HG02642 (cell line): ENCODE results near the gene BCL7A.
A peak's percentile ranks its signal among the peaks of the same experiment; 100 is the strongest.

Experiments used
- ATAC-seq: cut with Tn5 transposase; IDR thresholded peaks from one replicate; pipeline ENCODE4 v1.9.1; 2021; ENCODE audit warnings: mild to moderate bottlenecking; ENCODE audit not compliant: unreplicated experiment, poor library complexity

Gene BCL7A

GRCh38 chr12:121996945-121997612 lies 24.6 kb upstream of the BCL7A start:
- ATAC-seq, result no peak

GRCh38 chr12:122001466-122002209 lies 20.0 kb upstream of the BCL7A start:
- no peak for ATAC-seq

- ATAC-seq, result peak; percentile 55
These were observed 17.8 kb upstream of the BCL7A start for GRCh38 chr12:122003651-122004611.

- peak; percentile 23 for ATAC-seq
These were observed 17.0 kb upstream of the BCL7A start for GRCh38 chr12:122004633-122005071.

- no peak for ATAC-seq
These were observed 16.4 kb upstream of the BCL7A start for GRCh38 chr12:122005252-122005776.

- ATAC-seq, result no peak
These were observed 15.3 kb upstream of the BCL7A start for GRCh38 chr12:122006186-122006926.

- ATAC-seq, result no peak
These were observed 11.9 kb upstream of the BCL7A start for GRCh38 chr12:122009741-122010140.

- no peak for ATAC-seq
These were observed 9.5 kb upstream of the BCL7A start for GRCh38 chr12:122012184-122012583.

GRCh38 chr12:122013136-122013535 lies 8.5 kb upstream of the BCL7A start:
- no peak for ATAC-seq

GRCh38 chr12:122013791-122014590 lies 7.7 kb upstream of the BCL7A start:
- ATAC-seq, result no peak

- ATAC-seq, result no peak
These were observed 6.9 kb upstream of the BCL7A start for GRCh38 chr12:122014781-122015180.

- ATAC-seq, result no peak
These were observed 3.2 kb upstream of the BCL7A start for GRCh38 chr12:122018457-122018856.

- no peak for ATAC-seq
These were observed 2.7 kb upstream of the BCL7A start for GRCh38 chr12:122018937-122019336.

- ATAC-seq, result no peak
These were observed 890 bp upstream of the BCL7A start for GRCh38 chr12:122020795-122021192.

- no peak for ATAC-seq
These were observed 377 bp upstream of the BCL7A start for GRCh38 chr12:122021193-122021821.

GRCh38 chr12:122022393-122023338 lies 982 bp downstream of the BCL7A start:
- no peak for ATAC-seq

GRCh38 chr12:122023339-122024131 lies 1.9 kb downstream of the BCL7A start:
- no peak for ATAC-seq
